K562 (cell line): ENCODE results near the gene ATP1A3. TPM values are rescaled to one million over a fixed set of nuclear protein-coding genes. Genes with fewer than 3 reads are reported as not detected.

Experiments used
- ETV6 ChIP-seq, 3 experiments: fragments of 150-350 bp in 1 of 3; sonication (generic) in 1 of 3; formaldehyde crosslinking in 1 of 3; IDR thresholded peaks; 2 replicates each; pipeline versions ENCODE4 v1.6.1 to v1.8.0; 2014 to 2022; ENCODE audit warnings: borderline replicate concordance in 2 of 3, low read depth in 2 of 3, antibody characterized with exemption in 1 of 3, low read length in 1 of 3, mild to moderate bottlenecking in 1 of 3, missing genetic modification reagents in 1 of 3
- GATA2 ChIP-seq: sonication (generic); formaldehyde crosslinking; IDR thresholded peaks from 2 replicates; pipeline ENCODE4 v1.4.0; 2020; ENCODE audit warnings: mild to moderate bottlenecking, missing genetic modification reagents
- HMBOX1 ChIP-seq: sonication (generic); IDR thresholded peaks from 2 replicates; pipeline ENCODE4 v1.6.1; 2016
- KLF1 ChIP-seq: fragments of 450-650 bp; IDR thresholded peaks from 2 replicates; pipeline ENCODE4 v1.6.1; 2016; ENCODE audit warnings: missing genetic modification characterization, missing compliant biosample characterization
- PRDM10 ChIP-seq: fragments of 450-650 bp; IDR thresholded peaks from 2 replicates; pipeline ENCODE4 v1.6.1; 2018; ENCODE audit not compliant: partially characterized antibody
- SETDB1 ChIP-seq: IDR thresholded peaks from one replicate; pipeline ENCODE4 v1.6.1; 2012; ENCODE audit warnings: low read length, control low read depth, inconsistent platforms
- SLC30A9 ChIP-seq: fragments of 250-450 bp; sonication (Bioruptor Pico); IDR thresholded peaks from 2 replicates; pipeline ENCODE4 v1.8.0; 2022; ENCODE audit warnings: mild to moderate bottlenecking, moderate library complexity
- SNRNP70 ChIP-seq: fragments of 200-400 bp; formaldehyde crosslinking; optimal IDR thresholded peaks from 2 replicates; pipeline ENCODE3; 2017; ENCODE audit warnings: low read depth, low read length
- SRSF7 ChIP-seq: fragments of 200-400 bp; formaldehyde crosslinking; optimal IDR thresholded peaks from 2 replicates; pipeline ENCODE3; 2017; ENCODE audit warnings: mild to moderate bottlenecking, low read depth, low read length
- U2AF1 ChIP-seq: fragments of 200-400 bp; formaldehyde crosslinking; optimal IDR thresholded peaks from 2 replicates; pipeline ENCODE3; 2017; ENCODE audit warnings: mild to moderate bottlenecking, low read depth, low read length, moderate library complexity
- ZFP36 ChIP-seq: fragments of 150-350 bp; IDR thresholded peaks from 2 replicates; pipeline ENCODE4 v1.6.1; 2018; ENCODE audit warnings: low read length, low read depth; ENCODE audit not compliant: partially characterized antibody
- ZNF318 ChIP-seq, 2 experiments: fragments of 450-650 bp; IDR thresholded peaks; 2 replicates each; pipeline ENCODE4 v1.6.1; 2016; ENCODE audit warnings: mild to moderate bottlenecking in 2 of 2, borderline replicate concordance in 1 of 2, low read depth in 1 of 2, moderate library complexity in 1 of 2
- ZNF780A ChIP-seq: fragments of 250-450 bp; sonication (Bioruptor Pico); IDR thresholded peaks from 2 replicates; pipeline ENCODE4 v1.5.0; 2021; ENCODE audit warnings: mild to moderate bottlenecking
- polyA plus RNA-seq, 8 experiments: library from polyadenylated mRNA; depleted of rRNA in 4 of 8; stranded (reverse) in 5 of 8; unstranded in 3 of 8; fragments of >200 nt; fragmentation: Nextera tagmentation in 2 of 8; fragmentation: Illumina TruSeq in 1 of 8; extraction: Ambion mirVana in 2 of 8; extraction: Trizol in 1 of 8; gene quantifications; 2 replicates each; pipeline versions ENCODE4 v1.2.1 to v1.2.3, GENCODE V29; 2011 to 2014; ENCODE audit warnings: inconsistent platforms in 1 of 8, missing spikeins in 1 of 8
- total RNA-seq, 7 experiments: library from RNA; depleted of rRNA in 6 of 7; stranded (reverse); fragments of >200 nt in 6 of 7; fragmentation: Illumina TruSeq in 2 of 7; extraction: Trizol in 2 of 7; gene quantifications; 2 replicates each; pipeline versions ENCODE4 v1.2.1 to v1.2.3, GENCODE V29; 2011 to 2021; ENCODE audit warnings: low replicate concordance in 1 of 7

ATP1A3 gene
- total and polyA plus RNA-seq, 9 of the 15 experiments (the other 6 are each of a cell fraction or from before 2014, with no cell fraction given), result 0.03 to 1.0 (median 0.17) TPM; not detected in 3

GRCh38 chr19:41997121-41997850 lies 3.3 kb upstream of the ATP1A3 start (continued):
- TF ChIP-seq PRDM10 (no peak), SNRNP70 (no peak), SETDB1 (no peak), U2AF1 (no peak), HMBOX1 (no peak), KLF1 (no peak), ZNF318 (IDR thresholded peaks at IDR 0.05; ENCODE audit: borderline replicate concordance in 1 of 2, low read depth in 1 of 2) (no peak), ETV6 (IDR thresholded peaks at IDR 0.05; ENCODE audit: borderline replicate concordance in 1 of 2, low read depth in 2 of 2, low read length in 1 of 2) (no peak), ETV6 (CRISPR knock-in tag; IDR thresholded peaks at IDR 0.05; ENCODE audit: borderline replicate concordance) (no peak), ZFP36 (peak; percentile 58), GATA2 (CRISPR knock-in tag) (no peak), ZNF780A (no peak), SLC30A9 (CRISPR knock-in tag) (no peak), SRSF7 (no peak)
